Measurements from ENCODE around the gene CYP2U1. TPM values are rescaled to one million over a fixed set of nuclear protein-coding genes. Genes with fewer than 3 reads are reported as not detected.

CYP2U1 gene
- total and polyA plus RNA-seq, 9 of the 15 experiments (the other 6 are each of a cell fraction or from before 2014, with no cell fraction given) = 0.03 to 0.15 (median 0.07) TPM

DNA sequence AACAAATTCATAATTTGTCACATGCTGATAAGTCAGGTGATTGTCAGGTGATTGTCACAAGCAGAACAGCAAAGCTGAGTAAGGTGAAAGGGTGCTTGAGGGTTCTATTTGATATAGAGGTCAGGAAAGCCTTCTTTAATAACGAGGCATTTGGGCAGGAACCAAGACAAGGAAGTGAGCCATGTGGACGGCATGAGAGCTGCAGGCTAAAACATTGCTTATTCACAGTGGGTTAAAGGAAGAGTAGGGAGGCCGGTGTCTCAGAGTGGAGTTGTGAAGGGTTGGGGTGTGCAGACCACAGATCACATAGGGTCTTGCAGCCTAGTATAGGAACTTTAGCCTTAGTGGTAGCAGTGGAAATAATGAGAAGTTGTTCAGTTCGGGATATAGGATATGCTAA lies 31.3 kb upstream of the CYP2U1 start:
- in situ Hi-C loops (cut with MboI) (loop anchor here (25.0 kb wide), 1 partner anchor 138 kb away; no protein-coding TSS in a partner anchor), intact Hi-C loops (cut with micrococcal nuclease) (no loop called here)
- DNase-seq (ENCODE audit: extremely low read depth in 1 of 4, low spot score in 3 of 4) (no peak), FAIRE-seq (no peak), ATAC-seq (peak; percentile 52; the same call in 1 of the 3 replicates)
- Histone ChIP-seq H3K36me3 (ENCODE audit: control insufficient read depth, insufficient read depth, low read length) (no peaks in the 10 kb centered on the region), H3K4me3 (no peak overlapping the region), H3K27me3 (ENCODE audit: control insufficient read depth in 2 of 2, insufficient read depth in 2 of 2, low read length in 2 of 2) (no peaks in the 10 kb centered on the region), H3K9me3 (replicated peaks; ENCODE audit: control insufficient read depth, insufficient read depth, low read depth, low read length) (no peaks in the 10 kb centered on the region), H3K4me2 (ENCODE audit: insufficient read depth, low read length) (no peak overlapping the region), H3K9ac (ENCODE audit: insufficient read depth in 1 of 2, low read depth in 2 of 2, low read length in 2 of 2) (no peak overlapping the region), H2AFZ (ENCODE audit: low read depth, low read length) (no peak overlapping the region), H3K4me1 (replicated peaks in 1 of 2; ENCODE audit: control insufficient read depth in 2 of 2, insufficient read depth in 2 of 2, low read length in 2 of 2) (no peaks in the 10 kb centered on the region), H3K27ac (ENCODE audit: extremely low read depth, low read depth, low read length) (no peak overlapping the region), H4K20me1 (replicated peaks; ENCODE audit: control insufficient read depth, insufficient read depth, low read length) (no peaks in the 10 kb centered on the region), H3K9me1 (ENCODE audit: control insufficient read depth, insufficient read depth, low read length) (no peaks in the 10 kb centered on the region), H3K79me2 (ENCODE audit: control insufficient read depth, insufficient read depth, low read length) (no peaks in the 10 kb centered on the region)
- BruUV-seq (replicated peaks) = no TSS peak
- ChIA-PET POLR2A (no interaction called here), CTCF (ENCODE audit: low intra/inter-chr PET ratio) (no interaction called here)
- WGBS (ENCODE audit: insufficient coverage, low coverage, missing lambda C conversion rate) = 0% methylated on average over 4 of the region's 4 CpGs
- TF ChIP-seq TCF15 (CRISPR knock-in tag; IDR thresholded peaks at IDR 0.05) (no peak), REST (IDR thresholded peaks at IDR 0.05; ENCODE audit: borderline replicate concordance) (no peak), REST (CRISPR knock-in tag; IDR thresholded peaks at IDR 0.05; ENCODE audit: low read depth) (no peak), RHOXF2B (CRISPR knock-in tag; conservative IDR thresholded peaks at IDR 0.05) (no peak), ZZZ3 (IDR thresholded peaks at IDR 0.05) (no peak), TCF7 (IDR thresholded peaks at IDR 0.05; ENCODE audit: borderline replicate concordance) (no peak), UBTF (IDR thresholded peaks at IDR 0.05; ENCODE audit: borderline replicate concordance in 1 of 2, low read depth in 2 of 2, low read length in 2 of 2) (no peak), POU5F1 (IDR thresholded peaks at IDR 0.05; ENCODE audit: borderline replicate concordance, low read depth, low read length, partially characterized antibody) (no peak)
